Thyroid gland (tissue), 4 donors: Measurements from ENCODE around the gene LRRC38. TPM values are rescaled to one million over a fixed set of nuclear protein-coding genes. Genes with fewer than 3 reads are reported as not detected.

Experiments
- DNase-seq, 2 donors: peaks; one replicate each; pipeline ENCODE4 v3.0.0-alpha.2; 2019
- H3K27ac ChIP-seq, 3 donors: fragments of 200-600 bp; sonication (generic); 1 replicate in 2 of 3; 2 replicates in 1 of 3; pipeline ENCODE4 v1.5.1; 2016 to 2019; ENCODE audit warnings: mild to moderate bottlenecking in 1 of 3, moderate library complexity in 1 of 3
- H3K27me3 ChIP-seq: fragments of 200-600 bp; sonication (generic); one replicate; pipeline ENCODE4 v1.5.1; 2019
- H3K36me3 ChIP-seq, 2 donors: fragments of 200-600 bp; sonication (generic); one replicate each; pipeline ENCODE4 v1.5.1; 2016 to 2019
- H3K4me1 ChIP-seq, 2 donors: fragments of 200-600 bp; sonication (generic); one replicate each; pipeline ENCODE4 v1.5.1; 2017 to 2019
- H3K4me3 ChIP-seq, 3 donors: fragments of 200-600 bp; sonication (generic); replicated peaks in 1 of 3; 1 replicate in 2 of 3; 2 replicates in 1 of 3; pipeline ENCODE4 v1.5.1; 2016; ENCODE audit warnings: mild to moderate bottlenecking in 1 of 3
- H3K9me3 ChIP-seq: fragments of 200-600 bp; sonication (generic); one replicate; pipeline ENCODE4 v1.5.1; 2017
- POLR2A ChIP-seq, 2 donors: fragments of 450-650 bp; IDR thresholded peaks; one replicate each; pipeline ENCODE4 v1.6.1; 2017; ENCODE audit warnings: antibody characterized with exemption in 2 of 2, mild to moderate bottlenecking in 2 of 2, moderate library complexity in 1 of 2
- WGBS, 2 donors: methylation state at CpG; one replicate each; pipeline ENCODE4 v1.1.5; 2017; 5-methylcytosine and 5-hydroxymethylcytosine counted together
- intact Hi-C: fragments of 100-400 bp; cut with DNase I; formaldehyde crosslinking; loops from one replicate; pipeline ENCODE4 v1.15.1; 2023
- total RNA-seq, 4 donors: library from RNA; depleted of rRNA; stranded (reverse); fragments of >200 nt; gene quantifications; one replicate each; pipeline ENCODE4 v1.2.3, GENCODE V29; 2016
- TF ChIP-seq, protein P1 (sequence below), 6 experiments: fragments of 200-600 bp in 3 of 6; fragments of 450-650 bp in 3 of 6; sonication (generic) in 3 of 6; IDR thresholded peaks; one replicate each; pipeline ENCODE4 v1.5.1; 2016 to 2019; ENCODE audit warnings: antibody characterized with exemption in 6 of 6, mild to moderate bottlenecking in 2 of 6, inconsistent platforms in 1 of 6, moderate library complexity in 1 of 6

The LRRC38 gene
- total RNA-seq, 4 donors from 2014 or later: not detected

DNA sequence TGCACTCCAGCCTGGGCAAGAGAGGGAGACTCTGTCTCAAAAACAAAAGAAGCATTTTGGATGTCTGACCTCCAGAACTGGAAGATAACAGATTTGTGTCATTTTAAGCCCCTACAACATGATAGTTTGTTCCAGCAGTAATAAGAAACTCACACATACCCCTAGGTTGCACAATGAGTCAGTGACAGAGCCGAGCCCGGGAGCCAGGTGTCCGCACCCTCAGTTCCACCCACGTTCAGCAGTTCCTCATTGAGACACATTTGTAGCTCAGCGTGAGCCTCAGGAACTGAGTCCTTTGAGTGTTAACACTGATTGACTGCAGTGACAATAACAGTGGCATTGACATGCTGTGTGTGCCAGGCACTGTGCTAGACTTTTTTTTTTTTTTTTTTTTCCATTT, 19.8 kb downstream of the LRRC38 start:
- no peak overlapping the region for H3K27ac ChIP-seq
- no peak overlapping the region for H3K4me3 ChIP-seq
- H3K27me3 ChIP-seq: no peaks in the 10 kb centered on the region
- intact Hi-C loops: no loop called here
- no peak for TF ChIP-seq POLR2A (IDR thresholded peaks at IDR 0.05)
- TF ChIP-seq, protein P1, sequence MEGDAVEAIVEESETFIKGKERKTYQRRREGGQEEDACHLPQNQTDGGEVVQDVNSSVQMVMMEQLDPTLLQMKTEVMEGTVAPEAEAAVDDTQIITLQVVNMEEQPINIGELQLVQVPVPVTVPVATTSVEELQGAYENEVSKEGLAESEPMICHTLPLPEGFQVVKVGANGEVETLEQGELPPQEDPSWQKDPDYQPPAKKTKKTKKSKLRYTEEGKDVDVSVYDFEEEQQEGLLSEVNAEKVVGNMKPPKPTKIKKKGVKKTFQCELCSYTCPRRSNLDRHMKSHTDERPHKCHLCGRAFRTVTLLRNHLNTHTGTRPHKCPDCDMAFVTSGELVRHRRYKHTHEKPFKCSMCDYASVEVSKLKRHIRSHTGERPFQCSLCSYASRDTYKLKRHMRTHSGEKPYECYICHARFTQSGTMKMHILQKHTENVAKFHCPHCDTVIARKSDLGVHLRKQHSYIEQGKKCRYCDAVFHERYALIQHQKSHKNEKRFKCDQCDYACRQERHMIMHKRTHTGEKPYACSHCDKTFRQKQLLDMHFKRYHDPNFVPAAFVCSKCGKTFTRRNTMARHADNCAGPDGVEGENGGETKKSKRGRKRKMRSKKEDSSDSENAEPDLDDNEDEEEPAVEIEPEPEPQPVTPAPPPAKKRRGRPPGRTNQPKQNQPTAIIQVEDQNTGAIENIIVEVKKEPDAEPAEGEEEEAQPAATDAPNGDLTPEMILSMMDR (IDR thresholded peaks at IDR 0.05): no peak
- WGBS, 2 donors: 86 to 87% methylated on average over 5 of the region's 5 CpGs
- no peak for DNase-seq
- H3K4me1 ChIP-seq: no peaks in the 10 kb centered on the region
- no peaks in the 10 kb centered on the region for H3K36me3 ChIP-seq
- H3K9me3 ChIP-seq: no peaks in the 10 kb centered on the region

DNA sequence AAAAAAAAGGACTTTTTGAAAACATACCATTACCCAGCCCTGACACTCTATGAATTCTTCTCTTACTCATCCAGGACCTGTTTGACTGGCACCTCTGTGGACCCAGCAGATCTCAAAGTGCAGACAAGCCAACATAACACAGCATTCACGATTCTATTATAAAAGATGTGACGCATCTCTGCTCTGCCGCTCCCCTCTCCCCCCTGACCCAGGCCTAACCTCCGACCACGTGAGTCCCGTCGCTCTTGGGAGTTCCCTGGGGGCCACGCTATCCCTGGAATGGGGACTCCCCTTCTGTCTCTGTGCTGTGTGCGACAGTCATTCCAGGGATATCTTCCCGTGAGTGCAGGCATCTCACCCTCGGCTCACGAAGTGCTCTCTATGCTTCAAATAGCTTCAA, 21.1 kb downstream of the LRRC38 start:
- H3K9me3 ChIP-seq: no peaks in the 10 kb centered on the region

DNA sequence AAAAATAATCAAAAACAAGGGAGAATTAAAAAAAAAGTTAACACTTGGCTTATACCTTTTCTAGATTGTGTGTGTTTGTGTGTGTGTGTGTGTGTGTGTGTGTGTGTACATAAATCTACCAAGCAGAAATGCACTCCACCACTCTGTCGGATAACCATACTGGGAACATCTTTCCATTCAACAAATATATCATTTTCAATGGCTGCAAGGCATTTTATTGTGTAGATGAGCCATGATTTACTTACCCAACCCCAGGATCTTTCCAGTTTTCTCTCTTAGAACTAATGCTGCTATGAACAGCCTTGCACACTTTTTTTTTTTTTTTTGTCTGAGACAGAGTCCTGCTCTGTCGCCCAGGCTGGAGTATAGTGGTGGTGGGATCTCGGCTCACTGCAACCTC, 25.8 kb downstream of the LRRC38 start:
- DNase-seq: no peak
- no peak overlapping the region for H3K27ac ChIP-seq
- H3K9me3 ChIP-seq: no peaks in the 10 kb centered on the region
- TF ChIP-seq, protein P1 (IDR thresholded peaks at IDR 0.05): no peak
- TF ChIP-seq POLR2A (IDR thresholded peaks at IDR 0.05): no peak
- no peak overlapping the region for H3K4me3 ChIP-seq
- no peaks in the 10 kb centered on the region for H3K36me3 ChIP-seq
- H3K4me1 ChIP-seq: no peaks in the 10 kb centered on the region
- intact Hi-C loops: no loop called here
- H3K27me3 ChIP-seq: no peaks in the 10 kb centered on the region
- 77 to 84% methylated on average over 3 of the region's 3 CpGs for WGBS, 2 donors

More for the DNA sequence above, 21.1 kb downstream of the LRRC38 start:
- Histone ChIP-seq H3K27ac (no peak overlapping the region), H3K27me3 (no peaks in the 10 kb centered on the region), H3K4me3 (no peak overlapping the region), H3K4me1 (no peaks in the 10 kb centered on the region), H3K36me3 (no peaks in the 10 kb centered on the region)
- TF ChIP-seq, protein P1 (IDR thresholded peaks at IDR 0.05): no peak
- TF ChIP-seq POLR2A (IDR thresholded peaks at IDR 0.05): no peak
- DNase-seq: no peak
- intact Hi-C loops: no loop called here
- 61 to 71% methylated on average over 12 of the region's 12 CpGs for WGBS, 2 donors

GRCh38 chr1:13487143-13487868, 26.5 kb downstream of the LRRC38 start:
- Histone ChIP-seq H3K4me3 (no peak overlapping the region), H3K36me3 (no peaks in the 10 kb centered on the region), H3K4me1 (no peaks in the 10 kb centered on the region), H3K9me3 (no peaks in the 10 kb centered on the region), H3K27me3 (no peaks in the 10 kb centered on the region), H3K27ac (no peak overlapping the region)
- TF ChIP-seq POLR2A (IDR thresholded peaks at IDR 0.05): no peak
- TF ChIP-seq, protein P1 (IDR thresholded peaks at IDR 0.05): no peak
- DNase-seq: no peak
- 82 to 89% methylated on average over 17 of the region's 17 CpGs for WGBS, 2 donors
- intact Hi-C loops: no loop called here

- no peak for TF ChIP-seq POLR2A (IDR thresholded peaks at IDR 0.05)
- TF ChIP-seq, protein P1 (IDR thresholded peaks at IDR 0.05): no peak
- Histone ChIP-seq H3K4me3 (no peak overlapping the region), H3K27ac (no peak overlapping the region), H3K9me3 (no peaks in the 10 kb centered on the region), H3K36me3 (no peaks in the 10 kb centered on the region), H3K4me1 (no peaks in the 10 kb centered on the region), H3K27me3 (no peaks in the 10 kb centered on the region)
- no peak for DNase-seq
- 82 to 87% methylated on average over 12 of the region's 12 CpGs for WGBS, 2 donors
- intact Hi-C loops: no loop called here
These were observed 29.9 kb downstream of the LRRC38 start for GRCh38 chr1:13483946-13484345.
